ENCODE data around the gene IFT27.

Gene IFT27

GRCh38 chr22:36741204-36741793 lies 34.6 kb downstream of the IFT27 start:
- no peak overlapping the region for H3K4me3 ChIP-seq (ENCODE audit: low read depth, low read length)
- TF ChIP-seq, protein P1, sequence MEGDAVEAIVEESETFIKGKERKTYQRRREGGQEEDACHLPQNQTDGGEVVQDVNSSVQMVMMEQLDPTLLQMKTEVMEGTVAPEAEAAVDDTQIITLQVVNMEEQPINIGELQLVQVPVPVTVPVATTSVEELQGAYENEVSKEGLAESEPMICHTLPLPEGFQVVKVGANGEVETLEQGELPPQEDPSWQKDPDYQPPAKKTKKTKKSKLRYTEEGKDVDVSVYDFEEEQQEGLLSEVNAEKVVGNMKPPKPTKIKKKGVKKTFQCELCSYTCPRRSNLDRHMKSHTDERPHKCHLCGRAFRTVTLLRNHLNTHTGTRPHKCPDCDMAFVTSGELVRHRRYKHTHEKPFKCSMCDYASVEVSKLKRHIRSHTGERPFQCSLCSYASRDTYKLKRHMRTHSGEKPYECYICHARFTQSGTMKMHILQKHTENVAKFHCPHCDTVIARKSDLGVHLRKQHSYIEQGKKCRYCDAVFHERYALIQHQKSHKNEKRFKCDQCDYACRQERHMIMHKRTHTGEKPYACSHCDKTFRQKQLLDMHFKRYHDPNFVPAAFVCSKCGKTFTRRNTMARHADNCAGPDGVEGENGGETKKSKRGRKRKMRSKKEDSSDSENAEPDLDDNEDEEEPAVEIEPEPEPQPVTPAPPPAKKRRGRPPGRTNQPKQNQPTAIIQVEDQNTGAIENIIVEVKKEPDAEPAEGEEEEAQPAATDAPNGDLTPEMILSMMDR (IDR thresholded peaks at IDR 0.05; ENCODE audit: control insufficient read depth, extremely low read depth, insufficient read depth) = no peak
- DNase-seq (ENCODE audit: low read depth) = no peak

DNA sequence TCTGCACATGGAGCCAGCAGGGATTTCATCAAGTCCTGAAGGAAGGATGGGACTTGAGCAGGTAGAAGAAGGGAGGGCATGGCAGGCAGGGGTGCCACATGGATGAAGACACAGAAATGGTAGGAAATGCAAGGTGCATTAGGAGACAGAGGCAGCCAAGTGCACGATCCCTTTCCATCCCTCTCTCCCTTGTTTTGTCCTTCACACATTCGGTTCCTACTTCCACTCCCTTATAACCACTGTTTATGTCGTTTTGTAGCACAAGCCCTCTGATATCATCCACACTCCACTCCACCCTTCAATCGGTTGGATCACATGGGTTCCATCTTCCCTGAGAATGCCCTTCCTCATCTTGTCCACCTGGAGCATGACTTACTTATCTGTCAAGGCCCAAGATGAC lies 35.2 kb downstream of the IFT27 start:
- DNase-seq (ENCODE audit: low read depth) = no peak
- TF ChIP-seq, protein P1 (IDR thresholded peaks at IDR 0.05; ENCODE audit: control insufficient read depth, extremely low read depth, insufficient read depth) = no peak
- no peak overlapping the region for H3K4me3 ChIP-seq (ENCODE audit: low read depth, low read length)

DNA sequence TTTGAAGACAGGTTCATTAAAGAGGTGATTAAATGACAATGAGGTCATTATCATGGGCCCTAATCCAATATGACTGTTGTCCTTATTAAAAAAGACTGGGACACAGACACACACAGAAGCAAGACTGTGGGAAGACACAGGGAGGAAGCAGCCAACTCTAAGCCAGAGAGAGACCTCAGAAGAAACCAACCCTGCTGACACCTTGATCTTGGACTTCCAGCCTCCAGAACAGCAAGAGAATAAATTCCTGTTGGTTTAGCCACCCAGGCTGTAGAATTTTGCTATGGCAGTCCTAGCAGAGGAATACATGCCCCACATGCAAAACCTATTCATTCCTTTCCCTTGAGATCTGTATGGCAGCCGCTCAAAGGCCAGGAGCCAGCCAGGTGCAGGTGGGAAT lies 36.7 kb downstream of the IFT27 start:
- DNase-seq (ENCODE audit: low read depth) = no peak
- TF ChIP-seq, protein P1 (IDR thresholded peaks at IDR 0.05; ENCODE audit: control insufficient read depth, extremely low read depth, insufficient read depth) = no peak
- H3K4me3 ChIP-seq (ENCODE audit: low read depth, low read length) = no peak overlapping the region

- TF ChIP-seq, protein P1 (IDR thresholded peaks at IDR 0.05; ENCODE audit: control insufficient read depth, extremely low read depth, insufficient read depth) = no peak
- no peak for DNase-seq (ENCODE audit: low read depth)
- H3K4me3 ChIP-seq (ENCODE audit: low read depth, low read length) = no peak overlapping the region
Measured at GRCh38 chr22:36738416-36739020, 37.4 kb downstream of the IFT27 start.

GRCh38 chr22:36737776-36738175 lies 38.1 kb downstream of the IFT27 start:
- TF ChIP-seq, protein P1 (IDR thresholded peaks at IDR 0.05; ENCODE audit: control insufficient read depth, extremely low read depth, insufficient read depth) = no peak
- H3K4me3 ChIP-seq (ENCODE audit: low read depth, low read length) = no peak overlapping the region
- no peak for DNase-seq (ENCODE audit: low read depth)

- no peak for DNase-seq (ENCODE audit: low read depth)
- H3K4me3 ChIP-seq (ENCODE audit: low read depth, low read length) = no peak overlapping the region
- TF ChIP-seq, protein P1 (IDR thresholded peaks at IDR 0.05; ENCODE audit: control insufficient read depth, extremely low read depth, insufficient read depth) = no peak
Measured at GRCh38 chr22:36736701-36737320, 39.1 kb downstream of the IFT27 start.

All from LNCaP clone FGC (cell line).